GM18502 (cell line): ENCODE measurements around the gene SMG6.
"Not testable (repeated sequence)": the region's sequence is repeated elsewhere in the genome, so short reads cannot be mapped to it uniquely, and the experiment has no call there.

ENCODE experiments used
- ATAC-seq: cut with Tn5 transposase; IDR thresholded peaks from one replicate; pipeline ENCODE4 v1.9.1; 2021; ENCODE audit warnings: mild to moderate bottlenecking; ENCODE audit not compliant: unreplicated experiment, poor library complexity

Gene SMG6

GRCh38 chr17:2184993-2185931 lies 118.3 kb downstream of the SMG6 start:
- no peak for ATAC-seq

GRCh38 chr17:2183346-2183745 lies 120.2 kb downstream of the SMG6 start:
- ATAC-seq, result no peak

DNA sequence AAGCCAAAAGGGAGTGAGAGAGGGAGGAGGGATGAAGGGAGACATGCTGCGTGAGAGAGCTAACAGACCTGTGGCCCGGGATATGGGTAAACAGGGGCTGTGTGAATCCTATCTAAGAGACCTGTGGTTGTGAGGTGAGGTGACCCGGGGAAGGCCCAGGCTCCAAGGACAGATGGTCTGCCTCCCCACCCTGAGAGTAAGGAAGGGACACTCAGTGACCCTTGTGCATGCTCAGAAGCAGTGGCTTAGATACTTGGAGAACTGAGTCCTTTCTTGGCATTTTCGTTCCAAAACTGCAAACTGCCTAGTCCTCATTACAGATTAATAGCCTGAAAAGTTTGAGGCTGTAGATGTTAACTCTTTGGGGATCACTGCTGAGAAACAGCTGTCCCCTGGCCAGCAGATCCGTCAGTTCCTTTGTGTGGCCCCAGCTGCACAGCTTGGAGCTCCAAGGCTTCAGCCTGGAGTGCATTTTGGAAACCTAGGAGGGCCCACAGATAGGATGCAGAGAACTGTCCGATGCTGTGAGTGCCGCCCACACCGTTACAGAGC lies 121.6 kb downstream of the SMG6 start:
- ATAC-seq, result no peak

DNA sequence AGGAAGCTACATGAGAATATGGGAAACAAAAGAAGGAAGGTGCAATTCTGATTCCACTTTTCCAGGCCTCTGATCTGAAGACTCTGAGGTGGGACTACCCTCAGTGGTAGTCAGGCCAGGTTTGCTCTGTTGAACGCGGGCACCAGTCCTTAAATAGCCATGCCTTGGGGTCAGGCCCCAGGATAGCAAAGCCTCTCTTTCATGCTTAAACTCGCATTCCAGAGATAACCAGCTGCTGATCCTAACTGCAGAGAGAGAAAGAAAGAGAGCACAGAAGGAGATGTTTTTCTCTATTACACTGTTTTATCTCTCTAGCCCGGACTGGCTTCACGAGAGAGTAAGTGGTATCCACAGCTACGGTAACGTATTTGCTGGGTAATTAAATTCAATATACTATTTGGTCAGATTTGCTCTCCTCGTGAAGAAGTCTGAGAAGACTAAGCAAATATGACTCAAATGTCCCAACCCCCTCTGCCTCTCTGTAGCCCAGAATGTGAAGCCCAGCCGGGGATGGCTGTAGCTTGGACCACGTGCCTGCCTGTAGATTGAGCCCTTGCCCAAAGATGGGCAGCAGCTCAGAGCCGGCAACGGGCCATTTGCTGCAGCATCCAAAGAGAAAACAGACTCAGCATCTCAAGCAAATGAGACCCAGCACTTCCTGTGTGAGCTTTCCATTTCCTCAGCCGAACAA lies 122.2 kb downstream of the SMG6 start:
- no peak for ATAC-seq

DNA sequence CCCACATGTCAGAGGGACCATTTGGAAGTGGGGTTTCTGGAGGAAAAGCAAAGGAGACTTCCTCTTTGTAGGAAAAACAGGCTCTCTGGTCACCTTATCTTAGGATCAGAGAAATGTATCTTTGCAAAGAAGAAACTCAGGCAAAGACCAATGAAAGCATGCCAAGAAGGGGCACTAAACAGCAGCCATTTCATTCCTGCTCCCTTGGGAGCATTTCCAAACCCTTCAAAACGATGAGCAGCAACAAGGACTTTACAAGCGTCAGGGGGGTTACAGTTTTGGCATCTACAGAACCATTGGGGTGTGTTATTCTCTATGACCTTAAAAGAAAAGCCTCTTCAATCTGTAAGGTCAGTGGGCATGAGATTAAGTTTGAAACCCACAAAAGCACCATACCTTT lies 122.8 kb downstream of the SMG6 start:
- no peak for ATAC-seq

DNA sequence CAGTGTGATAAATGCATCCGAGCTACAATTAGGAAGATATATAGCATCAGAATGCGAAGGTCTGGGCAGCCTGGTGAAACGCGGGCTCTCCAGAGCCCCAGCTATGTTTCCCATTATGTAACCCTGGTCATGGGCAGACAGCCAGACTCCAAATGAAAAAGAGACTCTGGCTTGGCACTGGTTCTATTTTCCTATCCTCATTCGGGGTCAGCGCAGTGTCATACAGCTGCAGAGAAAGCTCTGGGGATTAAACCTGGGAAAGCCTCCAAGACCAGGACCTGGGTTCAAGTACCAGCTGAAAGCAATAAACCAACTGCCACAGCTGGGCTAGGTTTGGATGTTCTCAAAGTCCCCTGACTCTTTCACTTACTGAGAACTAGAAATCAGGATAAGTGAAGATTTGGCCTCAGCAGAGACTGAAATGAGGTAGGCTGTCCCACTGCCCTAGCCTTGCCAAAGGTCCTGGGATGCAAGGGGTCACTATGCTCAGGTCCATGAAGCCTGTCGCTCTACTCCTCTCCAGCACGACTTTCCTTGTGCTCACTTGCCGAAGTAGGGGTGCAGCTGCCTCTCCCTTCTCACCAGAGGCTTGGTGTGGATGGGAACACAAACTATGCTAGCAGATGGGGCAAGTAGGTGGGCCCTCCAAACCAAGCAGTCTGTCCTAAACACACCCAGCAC lies 123.8 kb downstream of the SMG6 start:
- ATAC-seq, result no peak

GRCh38 chr17:2178798-2179501 lies 124.6 kb downstream of the SMG6 start:
- ATAC-seq, result no peak

DNA sequence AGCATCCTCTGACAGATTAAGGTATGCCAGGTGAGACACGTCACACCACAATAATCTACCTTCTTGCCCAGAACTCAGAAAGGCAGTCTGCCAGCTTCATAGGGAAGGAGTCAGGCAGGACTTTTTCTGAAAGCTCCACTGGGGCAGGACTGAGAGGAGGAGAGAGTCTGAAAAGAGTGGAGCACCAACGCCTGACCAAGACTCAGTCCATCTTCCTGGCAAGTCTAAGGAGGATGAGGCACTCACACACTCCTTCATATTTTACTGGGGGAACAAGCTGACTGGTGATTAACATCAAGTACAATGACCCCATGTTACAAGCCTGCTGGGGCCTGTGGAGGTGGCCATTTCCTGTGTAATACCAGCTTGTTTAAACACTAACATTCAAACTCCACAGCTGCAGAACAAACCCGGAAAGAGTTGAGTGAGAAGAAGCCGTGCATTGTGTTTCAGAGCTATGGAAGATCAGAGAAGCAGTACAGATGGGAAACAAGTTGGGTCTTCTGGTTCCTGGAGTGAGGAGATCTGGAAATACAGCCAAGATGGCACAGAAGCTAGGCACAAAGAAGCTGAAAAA lies 126.3 kb downstream of the SMG6 start:
- ATAC-seq, result no peak

DNA sequence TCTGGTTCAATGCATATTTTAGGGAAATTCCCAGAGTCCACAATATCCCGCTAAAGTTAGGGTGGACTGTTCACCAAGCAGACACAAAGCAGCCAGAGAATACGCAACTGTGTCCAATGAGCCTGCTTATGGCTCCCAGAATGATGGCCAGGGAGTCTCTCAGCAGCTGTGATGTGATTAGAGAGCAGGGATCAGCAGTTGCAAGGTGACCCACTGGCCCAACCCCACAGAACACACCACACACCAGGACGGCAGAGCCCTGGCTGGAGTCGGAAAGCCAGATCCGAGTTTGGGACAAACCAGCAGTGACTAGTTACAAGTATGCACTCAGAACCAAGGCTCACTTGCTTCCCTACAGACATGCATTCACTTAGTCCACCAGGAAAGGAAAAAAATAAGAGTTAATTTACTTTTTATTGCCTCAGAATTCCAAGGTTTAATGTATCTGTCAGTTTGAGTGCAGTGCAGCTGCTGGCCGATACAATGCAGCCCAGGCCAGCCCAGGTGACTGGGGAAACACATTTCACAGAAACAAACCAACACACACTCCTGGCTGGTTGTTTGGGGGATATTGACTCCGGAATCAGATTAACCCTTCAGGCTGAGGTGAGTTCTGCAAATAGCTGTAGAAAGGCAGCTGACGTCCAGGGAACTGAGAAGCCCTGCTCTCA lies 127.0 kb downstream of the SMG6 start:
- no peak for ATAC-seq

- ATAC-seq, result no peak
Observed at GRCh38 chr17:2175294-2175628, 128.3 kb downstream of the SMG6 start.

GRCh38 chr17:2174468-2175293 lies 128.9 kb downstream of the SMG6 start:
- ATAC-seq, result no peak

GRCh38 chr17:2174014-2174413 lies 129.6 kb downstream of the SMG6 start:
- ATAC-seq, result no peak

GRCh38 chr17:2172999-2173398 lies 130.6 kb downstream of the SMG6 start:
- no peak for ATAC-seq

DNA sequence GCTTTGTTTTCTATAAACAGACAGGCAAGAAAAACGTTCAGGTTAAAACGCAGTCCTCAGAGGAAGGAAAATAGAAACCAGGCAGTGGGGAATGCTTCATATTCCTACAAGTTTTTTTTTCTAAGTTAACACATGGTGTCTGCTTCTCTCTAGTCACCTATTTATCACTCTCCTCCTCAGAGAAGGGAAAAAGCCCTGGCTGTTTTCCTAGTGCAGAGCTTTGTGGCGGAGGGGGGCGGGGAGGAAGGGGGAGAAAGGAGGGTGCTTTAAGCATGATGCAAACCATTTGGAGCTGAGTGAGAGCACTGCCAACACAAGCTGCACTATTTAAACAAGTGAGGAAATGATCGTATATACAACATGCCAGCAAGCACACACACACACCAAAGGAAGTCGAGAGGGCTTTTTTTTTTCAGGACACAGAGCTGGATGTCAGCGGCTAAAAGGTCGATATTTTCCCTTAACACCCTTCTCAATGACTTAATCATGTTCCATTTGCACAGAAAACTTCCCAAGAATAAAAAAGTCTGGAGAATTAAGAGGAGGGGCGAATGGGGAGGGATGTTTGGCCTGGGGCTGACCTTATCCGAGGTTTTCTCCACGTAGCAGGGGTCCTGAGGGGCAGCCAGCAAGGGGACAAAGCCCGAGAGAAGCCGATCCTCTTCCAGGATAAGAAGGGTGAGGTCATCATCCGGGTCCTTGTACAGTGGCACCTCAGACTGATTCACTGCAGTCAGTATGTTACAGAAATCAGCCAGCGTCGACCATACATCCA lies 131.3 kb downstream of the SMG6 start:
- ATAC-seq, result no peak

DNA sequence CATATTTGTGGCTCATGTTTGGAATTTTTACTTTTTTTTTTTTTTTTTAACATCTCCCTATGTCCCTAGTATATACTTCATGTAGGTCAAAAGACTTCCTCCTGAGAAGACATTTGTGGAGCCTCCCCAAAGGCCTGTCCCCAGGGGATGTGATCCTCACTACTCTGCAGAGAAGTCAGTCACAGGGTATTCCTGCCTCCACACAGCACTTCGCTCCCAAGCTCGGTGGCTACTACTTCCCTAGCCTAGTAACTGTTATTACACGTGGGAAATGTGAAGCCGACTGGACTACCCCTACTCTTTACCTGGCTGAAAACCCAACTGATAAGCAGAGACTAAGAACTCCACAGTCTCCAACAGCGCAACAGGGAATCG lies 131.9 kb downstream of the SMG6 start:
- ATAC-seq, result no peak

- no peak for ATAC-seq
Observed at GRCh38 chr17:2170023-2170422, 133.6 kb downstream of the SMG6 start.

GRCh38 chr17:2165723-2166122 lies 137.9 kb downstream of the SMG6 start:
- not testable (repeated sequence) for ATAC-seq

DNA sequence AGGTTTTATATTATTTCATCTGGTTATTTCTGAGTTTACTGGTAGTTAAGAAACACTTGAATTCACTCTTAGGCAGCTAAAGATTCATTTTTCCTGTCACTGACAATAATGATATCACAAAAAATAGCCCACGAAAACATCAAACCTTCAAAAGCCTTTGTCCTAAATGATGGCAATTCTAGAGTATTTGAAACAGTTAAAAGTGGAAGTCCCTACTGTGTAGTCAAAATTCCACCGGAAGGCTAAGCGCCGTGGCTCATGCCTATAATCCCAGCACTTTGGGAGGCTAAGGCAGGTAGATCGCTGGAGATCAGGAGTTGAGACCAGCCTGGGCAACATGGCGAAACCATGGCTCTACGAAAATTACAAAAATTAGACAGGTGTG lies 145.2 kb downstream of the SMG6 start:
- ATAC-seq, result no peak
